IMR-90 (cell line): ENCODE results near the gene BBS7. TPM values are rescaled to one million over a fixed set of nuclear protein-coding genes. Genes with fewer than 3 reads are reported as not detected.

Experiments
- ATAC-seq: fragments of 200-7000 bp; cut with Tn5 transposase; 2 replicates; pipeline ENCODE4 v1.9.1; 2020; ENCODE audit warnings: low read depth, mild to moderate bottlenecking, moderate library complexity
- BruUV-seq: library from RNA; stranded (reverse); fragments of 400-500 nt; replicated peaks from 2 replicates; lab custom pipeline; 2021; lab: Mats Ljungman, UMichigan
- CTCF ChIA-PET: fragments of 300-600 bp; formaldehyde crosslinking; extraction: SDS; loops from one replicate; lab custom pipeline; 2021; ENCODE audit warnings: antibody characterized with exemption; lab: Yijun Ruan, JAX
- POLR2A ChIA-PET: fragments of 300-600 bp; sonication (Branson Sonifier 250); formaldehyde crosslinking; loops from one replicate; lab custom pipeline; 2022; ENCODE audit warnings: antibody characterized with exemption; ENCODE audit not compliant: unreplicated experiment; lab: Charles Lee
- DNase-seq: peaks from one replicate; pipeline ENCODE4 v3.0.0; 2013
- H2AFZ ChIP-seq: replicated peaks from 2 replicates; pipeline ENCODE3; 2013; ENCODE audit warnings: low read length, mild to moderate bottlenecking; ENCODE audit not compliant: poor library complexity
- H2AK5ac ChIP-seq: 2 replicates; pipeline ENCODE4 v1.6.1; 2013; ENCODE audit warnings: low read depth, low read length, inconsistent platforms
- H2AK9ac ChIP-seq: replicated peaks from 2 replicates; pipeline ENCODE3; 2013; ENCODE audit warnings: mild to moderate bottlenecking, low read depth, low read length, moderate library complexity; ENCODE audit not compliant: poor library complexity
- H2BK120ac ChIP-seq: 2 replicates; pipeline ENCODE4 v1.6.1; 2013; ENCODE audit warnings: low read depth, low read length, inconsistent platforms
- H2BK15ac ChIP-seq: 3 replicates; pipeline ENCODE4 v1.6.1; 2013; ENCODE audit warnings: low read depth, low read length, inconsistent platforms
- H2BK20ac ChIP-seq: 2 replicates; pipeline ENCODE4 v1.6.1; 2013; ENCODE audit warnings: low read depth, mild to moderate bottlenecking, inconsistent platforms, low read length, moderate library complexity
- H2BK5ac ChIP-seq: 2 replicates; pipeline ENCODE4 v1.6.1; 2013; ENCODE audit warnings: mild to moderate bottlenecking, low read depth, low read length, inconsistent platforms; ENCODE audit not compliant: poor library complexity, severe bottlenecking
- H3K14ac ChIP-seq: replicated peaks from 2 replicates; pipeline ENCODE4 v1.6.1; 2013; ENCODE audit warnings: low read depth, low read length, inconsistent platforms
- H3K18ac ChIP-seq: 2 replicates; pipeline ENCODE4 v1.6.1; 2013; ENCODE audit warnings: low read depth, low read length, control low read depth
- H3K23ac ChIP-seq: 2 replicates; pipeline ENCODE4 v1.6.1; 2013; ENCODE audit warnings: low read depth, low read length, inconsistent platforms
- H3K27ac ChIP-seq: 2 replicates; pipeline ENCODE4 v1.5.1; 2013; ENCODE audit warnings: mild to moderate bottlenecking, control low read depth, low read length; ENCODE audit not compliant: insufficient read depth
- H3K27me3 ChIP-seq: 2 replicates; pipeline ENCODE4 v1.6.1; 2013; ENCODE audit warnings: low read length; ENCODE audit not compliant: control insufficient read depth, insufficient read depth
- H3K36me3 ChIP-seq: 2 replicates; pipeline ENCODE4 v1.6.1; 2013; ENCODE audit warnings: low read length, mixed read lengths; ENCODE audit not compliant: control insufficient read depth, insufficient read depth
- H3K4ac ChIP-seq: 2 replicates; pipeline ENCODE4 v1.6.1; 2013; ENCODE audit warnings: low read depth, low read length, inconsistent platforms
- H3K4me1 ChIP-seq: 2 replicates; pipeline ENCODE4 v1.6.1; 2013; ENCODE audit warnings: low read length, mixed read lengths; ENCODE audit not compliant: control insufficient read depth, insufficient read depth
- H3K4me2 ChIP-seq: 2 replicates; pipeline ENCODE4 v1.6.1; 2013; ENCODE audit warnings: low read depth, mild to moderate bottlenecking, control low read depth, low read length, moderate library complexity
- H3K4me3 ChIP-seq: 2 replicates; pipeline ENCODE4 v1.5.1; 2013; ENCODE audit warnings: low read depth, mild to moderate bottlenecking, control low read depth, low read length, moderate library complexity; ENCODE audit not compliant: insufficient read depth
- H3K56ac ChIP-seq: 2 replicates; pipeline ENCODE4 v1.6.1; 2013; ENCODE audit warnings: low read length, inconsistent platforms; ENCODE audit not compliant: insufficient read depth; ENCODE audit errors: extremely low read depth
- H3K79me1 ChIP-seq, 2 experiments: 2 replicates each; pipeline ENCODE4 v1.6.1; 2013; ENCODE audit warnings: low read length in 2 of 2, inconsistent platforms in 1 of 2, low read depth in 1 of 2
- H3K9ac ChIP-seq: 2 replicates; pipeline ENCODE4 v1.6.1; 2013; ENCODE audit warnings: low read depth, low read length, control low read depth
- H3K9me1 ChIP-seq: 2 replicates; pipeline ENCODE4 v1.6.1; 2013; ENCODE audit warnings: low read length, inconsistent platforms; ENCODE audit not compliant: insufficient read depth
- H3K9me3 ChIP-seq: 2 replicates; pipeline ENCODE4 v1.6.1; 2013; ENCODE audit warnings: low read length; ENCODE audit not compliant: control insufficient read depth, insufficient read depth
- H4K20me1 ChIP-seq: 2 replicates; pipeline ENCODE4 v1.6.1; 2013; ENCODE audit warnings: low read length, inconsistent platforms; ENCODE audit not compliant: insufficient read depth
- H4K5ac ChIP-seq: 2 replicates; pipeline ENCODE4 v1.6.1; 2013; ENCODE audit warnings: mild to moderate bottlenecking, low read depth, low read length, control low read depth
- H4K8ac ChIP-seq, 2 experiments: 2 replicates each; pipeline ENCODE4 v1.6.1; 2013; ENCODE audit warnings: low read depth in 2 of 2, low read length in 2 of 2, control low read depth in 1 of 2, inconsistent platforms in 1 of 2
- H4K91ac ChIP-seq: 2 replicates; pipeline ENCODE4 v1.6.1; 2013; ENCODE audit warnings: low read depth, low read length, inconsistent platforms; ENCODE audit not compliant: insufficient read depth
- BHLHE40 ChIP-seq: fragments of 150-350 bp; IDR thresholded peaks from 2 replicates; pipeline ENCODE4 v1.6.1; 2016; ENCODE audit warnings: mild to moderate bottlenecking, low read depth, low read length
- CEBPB ChIP-seq: IDR thresholded peaks from 2 replicates; pipeline ENCODE4 v1.6.1; 2012; ENCODE audit warnings: low read depth, low read length, improper control_type of control experiment
- CHD1 ChIP-seq: IDR thresholded peaks from 2 replicates; pipeline ENCODE4 v1.6.1; 2012; ENCODE audit warnings: low read depth, low read length, improper control_type of control experiment
- FOS ChIP-seq: fragments of 150-350 bp; IDR thresholded peaks from 2 replicates; pipeline ENCODE4 v1.6.1; 2016; ENCODE audit warnings: low read depth, low read length
- MAFK ChIP-seq: IDR thresholded peaks from 2 replicates; pipeline ENCODE4 v1.6.1; 2012; ENCODE audit warnings: low read depth, low read length, improper control_type of control experiment
- MAZ ChIP-seq: IDR thresholded peaks from 2 replicates; pipeline ENCODE4 v1.6.1; 2012; ENCODE audit warnings: low read depth, mild to moderate bottlenecking, low read length, improper control_type of control experiment, moderate library complexity, borderline replicate concordance
- MXI1 ChIP-seq: IDR thresholded peaks from 2 replicates; pipeline ENCODE4 v1.6.1; 2012; ENCODE audit warnings: low read depth, mild to moderate bottlenecking, low read length, moderate library complexity, borderline replicate concordance
- NFE2L2 ChIP-seq: fragments of 150-350 bp; IDR thresholded peaks from 2 replicates; pipeline ENCODE4 v1.6.1; 2016; ENCODE audit warnings: low read depth, mild to moderate bottlenecking, low read length
- POLR2A ChIP-seq: IDR thresholded peaks from 2 replicates; pipeline ENCODE4 v1.6.1; 2012; ENCODE audit warnings: mild to moderate bottlenecking, low read depth, low read length
- RAD21 ChIP-seq: IDR thresholded peaks from 2 replicates; pipeline ENCODE4 v1.6.1; 2012; ENCODE audit warnings: low read length, improper control_type of control experiment
- RCOR1 ChIP-seq: IDR thresholded peaks from 2 replicates; pipeline ENCODE4 v1.6.1; 2012; ENCODE audit warnings: mild to moderate bottlenecking, low read length, improper control_type of control experiment; ENCODE audit not compliant: insufficient replicate concordance
- RFX5 ChIP-seq: IDR thresholded peaks from 2 replicates; pipeline ENCODE4 v1.8.0; 2012; ENCODE audit warnings: low read depth, mild to moderate bottlenecking, low read length, moderate library complexity
- SMC3 ChIP-seq: fragments of 150-350 bp; IDR thresholded peaks from 2 replicates; pipeline ENCODE4 v1.6.1; 2016; ENCODE audit warnings: low read depth, mild to moderate bottlenecking, antibody characterized with exemption, low read length, moderate library complexity
- WGBS, 2 experiments: methylation state at CpG; one replicate each; pipeline versions ENCODE4 v1.1.5 to v1.1.7; 2013; ENCODE audit warnings: missing lambda C conversion rate in 2 of 2; ENCODE audit not compliant: insufficient read length in 1 of 2; ENCODE audit errors: extremely low coverage in 2 of 2; 5-methylcytosine and 5-hydroxymethylcytosine counted together
- dilution Hi-C: fragments of 300-500 bp; cut with HindIII; formaldehyde crosslinking; loops from one replicate; pipeline ENCODE4 v1.14.3; 2018; ENCODE audit warnings: low sequenced_read_pairs; ENCODE audit not compliant: unreplicated experiment
- in situ Hi-C: fragments of 300-500 bp; cut with MboI; formaldehyde crosslinking; loops from 3 replicates; pipeline ENCODE4 v1.14.3; 2019; ENCODE audit warnings: low sequenced_read_pairs, inconsistent platforms, mixed read lengths
- intact Hi-C: fragments of 100-400 bp; cut with micrococcal nuclease; formaldehyde crosslinking; loops from 2 replicates; pipeline ENCODE4 v1.10.0; 2022
- polyA plus RNA-seq, 3 experiments: library from polyadenylated mRNA; depleted of rRNA; stranded (reverse); fragments of >200 nt; gene quantifications; 2 replicates each; pipeline ENCODE4 v1.2.3, GENCODE V29; 2012; ENCODE audit warnings: low replicate concordance in 1 of 3
- total RNA-seq: library from RNA; depleted of rRNA; stranded (reverse); fragments of >200 nt; gene quantifications from 2 replicates; pipeline ENCODE4 v1.2.3, GENCODE V29; 2012
- TF ChIP-seq, protein P1 (sequence below): fragments of 150-350 bp; IDR thresholded peaks from 2 replicates; pipeline ENCODE4 v1.6.1; 2016; ENCODE audit warnings: low read depth, mild to moderate bottlenecking, low read length, moderate library complexity, borderline replicate concordance
- TF ChIP-seq, protein P2 (sequence below): fragments of 150-350 bp; IDR thresholded peaks from 2 replicates; pipeline ENCODE4 v1.6.1; 2017; ENCODE audit warnings: mild to moderate bottlenecking, antibody characterized with exemption, low read length, low read depth
- TF ChIP-seq, protein P3 (sequence below): conservative IDR thresholded peaks from 2 replicates; pipeline ENCODE4 v1.5.1; 2012; ENCODE audit warnings: mild to moderate bottlenecking, low read depth, low read length, improper control_type of control experiment

Gene BBS7
- total and polyA plus RNA-seq, 2 of the 4 experiments (the other 2 are of a cell fraction), result 23.0 to 32.3 TPM

DNA sequence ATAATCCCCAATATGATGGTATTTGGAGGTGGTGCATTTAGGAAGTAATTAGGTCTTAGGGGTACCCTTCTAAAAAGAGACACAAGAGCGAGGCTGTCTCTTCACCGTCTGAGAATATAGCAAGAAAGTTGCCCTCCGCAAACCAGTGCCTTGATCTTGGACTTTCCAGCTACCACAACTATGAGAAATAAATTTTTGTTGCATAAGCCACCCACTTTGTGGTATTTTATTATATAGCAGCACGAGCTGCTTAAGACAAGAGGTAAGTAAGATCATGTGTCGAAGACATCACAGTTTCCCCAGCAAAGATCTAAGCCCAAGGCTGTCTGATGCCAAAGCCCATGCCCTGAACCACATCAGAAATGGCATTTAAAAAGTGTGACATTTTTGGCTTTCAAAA is 78.8 kb downstream of the BBS7 start:
- Histone ChIP-seq H4K8ac (peak overlapping the region; percentile 42 to 51; a peak in 3 of 4 replicates), H3K9me3 (no peaks in the 10 kb centered on the region), H4K20me1 (no peaks in the 10 kb centered on the region), H3K23ac (no peak overlapping the region; the same call in 1 of the 2 replicates), H2BK120ac (peak overlapping the region; percentile 87), H2BK15ac (no peak overlapping the region), H3K9me1 (peaks cover 8% of the 10 kb centered on the region; the same call in 1 of the 2 replicates), H3K18ac (peak overlapping the region; percentile 97; the same call in 1 of the 2 replicates), H3K9ac (no peak overlapping the region; the same call in 1 of the 2 replicates), H3K4ac (peak overlapping the region; percentile 21), H3K27me3 (no peaks in the 10 kb centered on the region), H2AFZ (no peak overlapping the region), H3K4me2 (peak overlapping the region; percentile 69; the same call in 1 of the 2 replicates), H2AK9ac (no peak overlapping the region), H3K56ac (no peak overlapping the region), H3K27ac (no peak overlapping the region), H3K4me1 (peaks cover 28% of the 10 kb centered on the region), H4K5ac (peak overlapping the region; percentile 5; the same call in 1 of the 2 replicates), H3K4me3 (no peak overlapping the region), H3K36me3 (no peaks in the 10 kb centered on the region), H3K79me1 (peaks cover 0 to 14% of the 10 kb centered on the region in 2 experiments; a peak in 1 of 4 replicates), H2BK5ac (peak overlapping the region; percentile 98), H4K91ac (peak overlapping the region; percentile 71), H2AK5ac (no peak overlapping the region; the same call in 1 of the 2 replicates), H3K14ac (0 out of 2 replicates have a peak overlapping the region, but pooled peaks have one; percentile 0), H2BK20ac (peak overlapping the region; percentile 73; the same call in 1 of the 2 replicates)
- peak; percentile 88 for DNase-seq
- WGBS, 2 experiments, result no CpG with 5 or more reads among the region's 5 CpGs
- intact Hi-C loops (no loop called here), in situ Hi-C loops (no loop called here), dilution Hi-C loops (no loop called here)
- ChIA-PET CTCF (no interaction called here), POLR2A (no interaction called here)
- BruUV-seq, result no TSS peak
- TF ChIP-seq FOS, result 0 out of 2 replicates have a peak, but pooled peaks have one; percentile 17
- TF ChIP-seq SMC3, result no peak
- no peak for TF ChIP-seq RAD21
- TF ChIP-seq RCOR1, result no peak
- no peak for TF ChIP-seq MAZ
- TF ChIP-seq, protein P1, sequence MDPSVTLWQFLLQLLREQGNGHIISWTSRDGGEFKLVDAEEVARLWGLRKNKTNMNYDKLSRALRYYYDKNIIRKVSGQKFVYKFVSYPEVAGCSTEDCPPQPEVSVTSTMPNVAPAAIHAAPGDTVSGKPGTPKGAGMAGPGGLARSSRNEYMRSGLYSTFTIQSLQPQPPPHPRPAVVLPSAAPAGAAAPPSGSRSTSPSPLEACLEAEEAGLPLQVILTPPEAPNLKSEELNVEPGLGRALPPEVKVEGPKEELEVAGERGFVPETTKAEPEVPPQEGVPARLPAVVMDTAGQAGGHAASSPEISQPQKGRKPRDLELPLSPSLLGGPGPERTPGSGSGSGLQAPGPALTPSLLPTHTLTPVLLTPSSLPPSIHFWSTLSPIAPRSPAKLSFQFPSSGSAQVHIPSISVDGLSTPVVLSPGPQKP, result no peak
- no peak for TF ChIP-seq RFX5
- TF ChIP-seq, protein P2, sequence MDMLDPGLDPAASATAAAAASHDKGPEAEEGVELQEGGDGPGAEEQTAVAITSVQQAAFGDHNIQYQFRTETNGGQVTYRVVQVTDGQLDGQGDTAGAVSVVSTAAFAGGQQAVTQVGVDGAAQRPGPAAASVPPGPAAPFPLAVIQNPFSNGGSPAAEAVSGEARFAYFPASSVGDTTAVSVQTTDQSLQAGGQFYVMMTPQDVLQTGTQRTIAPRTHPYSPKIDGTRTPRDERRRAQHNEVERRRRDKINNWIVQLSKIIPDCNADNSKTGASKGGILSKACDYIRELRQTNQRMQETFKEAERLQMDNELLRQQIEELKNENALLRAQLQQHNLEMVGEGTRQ, result no peak
- TF ChIP-seq BHLHE40, result peak; percentile 98
- TF ChIP-seq POLR2A, result no peak
- TF ChIP-seq MAFK, result no peak
- TF ChIP-seq, protein P3, sequence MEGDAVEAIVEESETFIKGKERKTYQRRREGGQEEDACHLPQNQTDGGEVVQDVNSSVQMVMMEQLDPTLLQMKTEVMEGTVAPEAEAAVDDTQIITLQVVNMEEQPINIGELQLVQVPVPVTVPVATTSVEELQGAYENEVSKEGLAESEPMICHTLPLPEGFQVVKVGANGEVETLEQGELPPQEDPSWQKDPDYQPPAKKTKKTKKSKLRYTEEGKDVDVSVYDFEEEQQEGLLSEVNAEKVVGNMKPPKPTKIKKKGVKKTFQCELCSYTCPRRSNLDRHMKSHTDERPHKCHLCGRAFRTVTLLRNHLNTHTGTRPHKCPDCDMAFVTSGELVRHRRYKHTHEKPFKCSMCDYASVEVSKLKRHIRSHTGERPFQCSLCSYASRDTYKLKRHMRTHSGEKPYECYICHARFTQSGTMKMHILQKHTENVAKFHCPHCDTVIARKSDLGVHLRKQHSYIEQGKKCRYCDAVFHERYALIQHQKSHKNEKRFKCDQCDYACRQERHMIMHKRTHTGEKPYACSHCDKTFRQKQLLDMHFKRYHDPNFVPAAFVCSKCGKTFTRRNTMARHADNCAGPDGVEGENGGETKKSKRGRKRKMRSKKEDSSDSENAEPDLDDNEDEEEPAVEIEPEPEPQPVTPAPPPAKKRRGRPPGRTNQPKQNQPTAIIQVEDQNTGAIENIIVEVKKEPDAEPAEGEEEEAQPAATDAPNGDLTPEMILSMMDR, result no peak
- TF ChIP-seq NFE2L2, result no peak
- peak; percentile 82 for TF ChIP-seq CEBPB
- no peak for TF ChIP-seq CHD1
- TF ChIP-seq MXI1, result no peak
- ATAC-seq, result peak; percentile 47
